Stimulated activated naive CD4-positive, alpha-beta T cell treated with Interleukin-2 at 50 U/mL for 16 hours (primary cell): Measurements from ENCODE around the gene IZUMO2.
A peak's percentile ranks its signal among the peaks of the same experiment; 100 is the strongest.
"Not testable (repeated sequence)": the region's sequence is repeated elsewhere in the genome, so short reads cannot be mapped to it uniquely, and the experiment has no call there.

Experiments
- DNase-seq: peaks from one replicate; lab custom pipeline; 2025; lab: John Stamatoyannopoulos, UW

IZUMO2 gene

GRCh38 chr19:50184196-50184595, 21.1 kb upstream of the IZUMO2 start:
- DNase-seq, result no peak

DNA sequence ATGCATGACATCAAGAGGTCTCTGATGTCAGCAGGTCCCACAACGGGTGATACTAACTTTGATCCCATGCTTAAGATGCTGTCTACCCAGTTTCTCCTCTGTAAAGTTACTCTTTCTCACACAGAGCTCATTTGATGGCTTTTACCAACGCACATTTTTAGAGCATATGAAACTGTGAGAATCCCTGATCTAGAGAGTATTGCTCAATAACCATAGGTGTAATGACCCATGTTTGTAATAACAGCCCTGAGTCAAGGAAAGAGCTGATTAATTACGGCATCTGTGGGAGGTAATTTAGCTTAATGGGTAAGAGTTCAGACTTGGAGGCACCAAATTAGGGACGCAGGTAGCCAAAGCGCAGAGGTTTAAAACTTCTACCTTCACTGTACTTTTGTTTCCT, 18.0 kb upstream of the IZUMO2 start:
- DNase-seq, result no peak

DNA sequence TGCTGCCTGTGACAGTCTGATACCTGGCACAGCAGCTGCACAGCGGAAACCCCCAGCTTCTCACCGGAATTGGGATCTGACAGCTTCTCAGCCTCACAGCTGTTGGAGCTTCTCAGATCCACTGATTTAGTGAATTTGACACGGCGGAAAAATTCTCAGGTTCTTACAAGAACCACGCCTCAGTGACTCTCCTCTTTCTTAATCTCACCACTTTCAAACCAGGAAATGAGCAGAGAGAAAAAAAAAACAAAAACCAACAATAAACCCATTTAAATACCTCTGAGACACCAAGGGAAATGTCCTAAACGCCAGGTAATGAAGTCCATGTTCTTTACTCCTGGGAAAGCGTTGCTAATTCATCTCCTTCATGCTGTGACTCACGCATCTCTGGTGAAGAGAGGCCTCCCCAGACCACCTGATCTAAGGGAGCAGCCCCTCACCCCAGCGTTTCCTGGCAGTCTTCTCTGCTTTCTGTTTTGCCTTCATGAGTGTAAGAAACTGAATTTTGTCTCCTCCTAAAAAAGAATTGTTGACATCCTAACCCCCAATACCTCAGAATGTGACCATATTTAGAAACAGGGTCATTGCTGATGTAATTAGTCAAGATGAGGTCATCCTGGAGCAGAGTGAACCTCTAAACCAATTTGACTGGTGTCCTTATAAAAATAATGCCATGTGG, 15.9 kb upstream of the IZUMO2 start:
- no peak for DNase-seq

GRCh38 chr19:50178320-50178719, 15.2 kb upstream of the IZUMO2 start:
- no peak for DNase-seq

DNA sequence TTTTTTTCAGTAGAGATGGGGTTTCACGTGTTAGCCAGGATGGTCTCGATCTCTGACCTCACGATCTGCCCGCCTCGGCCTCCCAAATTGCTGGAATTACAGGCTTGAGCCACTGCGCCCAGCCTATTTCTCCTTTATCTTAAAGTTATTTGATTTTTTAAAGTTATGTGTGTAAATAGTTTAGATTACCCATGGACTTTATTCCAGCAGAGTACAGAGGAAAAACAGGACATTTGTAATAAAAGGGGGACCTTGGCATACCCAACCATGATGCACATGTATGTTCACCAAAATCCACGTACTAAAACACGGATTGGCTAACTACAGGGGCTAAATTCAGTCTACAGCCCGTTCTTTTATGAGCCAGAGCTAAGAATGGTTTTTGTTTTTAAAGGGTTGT, 13.7 kb upstream of the IZUMO2 start:
- DNase-seq, result no peak

- no peak for DNase-seq
Measured at GRCh38 chr19:50175924-50176323, 12.8 kb upstream of the IZUMO2 start.

GRCh38 chr19:50174100-50174793, 11.2 kb upstream of the IZUMO2 start:
- DNase-seq, result no peak

DNA sequence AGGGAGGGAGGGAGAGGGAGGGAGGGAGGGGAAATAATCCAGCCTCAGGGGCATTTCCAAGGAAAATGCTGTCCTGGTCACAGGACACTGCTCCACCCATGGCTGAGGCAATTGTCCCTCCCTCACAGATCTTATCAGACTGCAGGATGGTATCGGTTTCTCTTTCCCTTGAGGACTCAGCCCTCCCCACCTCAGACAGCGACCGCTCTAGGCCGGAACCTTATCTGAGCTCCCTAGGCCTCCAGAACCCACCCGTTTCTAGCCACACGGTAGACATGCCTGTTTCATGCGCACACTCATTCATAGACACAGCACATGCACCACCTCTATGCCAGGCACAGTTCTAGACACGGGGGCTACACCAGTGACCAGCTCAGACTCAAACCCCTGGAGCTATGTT, 10.0 kb upstream of the IZUMO2 start:
- no peak for DNase-seq

DNA sequence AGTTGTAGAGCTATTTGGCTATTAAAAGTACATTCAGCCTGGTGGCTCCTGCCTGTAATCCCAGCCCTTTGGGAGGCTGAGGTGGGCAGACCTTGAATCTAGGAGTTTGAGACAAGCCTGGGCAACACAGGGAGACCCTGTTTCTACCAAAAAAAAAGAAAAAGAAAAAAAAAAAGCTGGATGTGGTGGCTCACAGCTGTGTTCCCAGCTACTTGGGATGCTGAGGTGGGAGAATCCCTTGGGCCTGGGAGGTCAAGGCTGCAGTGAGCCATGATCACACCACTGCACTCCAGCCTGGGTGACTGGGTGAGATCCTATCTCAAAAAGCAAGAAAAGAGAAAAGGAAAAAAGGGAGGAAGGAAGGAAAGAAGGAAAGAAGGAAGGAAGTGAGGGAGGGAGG, 9.6 kb upstream of the IZUMO2 start:
- no peak for DNase-seq

DNA sequence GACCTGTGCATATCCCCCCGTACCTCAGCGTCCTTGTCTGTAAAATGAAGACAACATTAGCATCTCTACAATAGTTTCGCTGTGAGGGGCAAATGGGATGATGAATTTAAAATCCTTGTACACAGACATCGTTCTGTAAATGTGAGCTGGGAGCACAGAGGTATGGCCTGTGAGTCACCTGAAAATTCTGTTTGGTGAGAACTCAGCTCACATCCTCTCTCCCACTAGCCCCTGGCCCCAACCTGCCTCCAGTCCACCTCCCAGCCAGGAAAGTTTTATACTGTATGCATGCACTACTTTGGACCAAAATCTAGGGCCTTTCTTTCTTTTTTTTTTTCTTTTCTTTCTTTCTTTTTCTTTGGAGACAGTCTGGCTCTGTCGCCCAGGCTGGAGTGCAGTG, 8.7 kb upstream of the IZUMO2 start:
- DNase-seq, result no peak

DNA sequence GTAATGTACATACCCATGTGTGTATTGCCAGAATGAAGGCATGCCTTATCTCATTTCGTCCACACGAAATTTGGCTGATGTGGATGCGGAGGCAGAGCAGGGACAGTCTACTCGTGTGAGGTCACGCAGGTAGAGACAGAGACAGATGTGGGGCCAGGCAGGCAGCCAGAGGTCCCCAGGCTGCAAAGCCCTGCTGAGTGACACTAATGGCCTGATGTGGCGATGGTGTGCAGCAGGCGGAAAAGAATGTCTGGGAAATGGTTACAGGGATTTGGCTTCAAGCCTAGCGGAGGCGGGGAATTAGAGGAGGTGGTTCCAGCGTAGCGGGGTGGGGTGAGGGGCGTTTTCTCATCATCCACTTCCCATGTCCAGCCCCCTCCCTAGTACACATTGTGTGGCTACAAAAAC, 4.2 kb upstream of the IZUMO2 start:
- DNase-seq, result no peak

- DNase-seq, result no peak
Measured at GRCh38 chr19:50159078-50159477, 4.0 kb downstream of the IZUMO2 start.

GRCh38 chr19:50158577-50158976, 4.5 kb downstream of the IZUMO2 start:
- no peak for DNase-seq

DNA sequence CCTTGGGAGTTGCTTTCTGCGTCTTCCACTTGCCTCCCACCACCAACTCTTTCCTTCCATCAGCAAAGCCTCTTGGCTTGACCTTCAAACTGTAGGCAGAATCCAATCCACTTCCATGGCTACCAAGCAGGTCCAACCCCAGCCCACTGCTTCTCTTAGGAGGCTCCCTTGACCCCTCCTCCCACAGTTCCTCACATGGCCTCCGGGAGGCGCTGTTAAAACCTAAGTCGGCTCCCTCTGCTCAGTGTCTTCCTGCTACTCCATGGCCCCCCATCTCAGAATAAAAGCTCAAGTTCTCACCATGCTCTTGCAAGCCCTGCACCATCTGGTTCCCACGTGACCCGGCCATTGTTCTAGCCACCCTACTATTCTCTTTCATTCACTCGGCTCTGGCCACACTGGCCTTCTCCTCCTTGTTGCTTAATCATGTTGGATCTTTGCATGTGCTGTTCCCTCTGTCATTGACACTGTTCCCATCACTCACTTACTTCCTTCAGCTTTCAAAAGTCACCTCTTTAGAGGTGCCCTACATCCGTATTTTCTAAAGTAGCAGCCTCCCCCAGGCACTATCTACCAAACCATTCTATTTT, 7.5 kb downstream of the IZUMO2 start:
- DNase-seq, result no peak

DNA sequence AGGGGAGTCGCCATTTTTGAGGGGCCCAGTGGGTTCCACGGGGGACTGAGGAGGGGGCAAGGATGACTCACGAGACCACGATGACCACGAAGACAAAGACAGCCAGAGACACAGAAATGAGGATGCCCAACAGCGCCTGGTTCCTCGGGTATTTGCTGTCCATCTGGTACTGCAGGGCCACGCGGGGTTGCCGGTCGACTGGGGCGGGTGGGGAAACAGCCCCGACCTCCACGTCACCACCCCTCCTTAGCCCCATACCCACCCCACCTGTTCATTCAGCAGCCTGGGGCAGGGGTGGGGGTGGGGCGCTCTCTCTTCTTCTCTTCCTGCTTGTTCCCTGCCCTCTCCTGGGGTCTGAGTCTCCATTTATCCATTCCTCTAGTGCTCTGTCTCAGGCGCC, 8.6 kb downstream of the IZUMO2 start:
- DNase-seq, result no peak

DNA sequence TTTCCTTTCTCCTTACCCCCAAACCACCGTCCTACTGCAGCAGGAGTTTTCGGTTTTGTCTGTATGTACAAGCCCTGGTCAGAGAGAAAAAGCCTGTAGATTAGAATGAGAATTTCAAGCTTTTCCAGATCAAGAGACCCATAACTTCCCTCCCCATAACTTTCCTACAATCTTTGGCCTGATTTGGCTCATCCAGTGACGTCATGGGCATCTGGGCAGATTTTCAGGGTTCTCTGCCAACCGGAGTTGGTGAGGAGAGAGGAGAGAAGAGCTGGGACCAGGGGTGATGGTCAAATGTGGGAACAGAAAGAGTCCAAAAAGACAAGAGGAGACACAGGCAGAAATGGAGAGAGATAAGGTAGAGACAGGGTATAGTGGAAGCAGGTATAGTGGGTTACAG, 10.5 kb downstream of the IZUMO2 start:
- DNase-seq, result no peak

DNA sequence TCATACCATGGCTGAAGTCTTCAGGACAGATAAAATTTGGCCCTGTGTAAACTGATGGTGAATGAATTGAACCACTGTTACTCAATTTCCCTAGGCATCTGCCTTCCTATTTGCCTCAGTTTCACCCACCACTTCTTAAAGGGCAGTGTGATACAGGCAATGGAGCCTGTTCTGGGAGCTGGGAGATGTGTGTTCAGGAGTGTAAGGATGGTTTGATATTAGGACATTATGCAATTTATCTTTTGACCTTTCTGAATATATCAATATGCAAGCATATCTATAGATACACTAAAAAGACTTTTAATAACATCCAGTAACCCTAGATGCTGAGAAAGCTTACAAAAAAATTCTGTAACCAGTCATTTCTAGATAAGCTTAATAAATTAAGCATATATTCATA, 14.6 kb downstream of the IZUMO2 start:
- no peak for DNase-seq

GRCh38 chr19:50147462-50148423, 15.3 kb downstream of the IZUMO2 start:
- DNase-seq, result peak; percentile 67

DNA sequence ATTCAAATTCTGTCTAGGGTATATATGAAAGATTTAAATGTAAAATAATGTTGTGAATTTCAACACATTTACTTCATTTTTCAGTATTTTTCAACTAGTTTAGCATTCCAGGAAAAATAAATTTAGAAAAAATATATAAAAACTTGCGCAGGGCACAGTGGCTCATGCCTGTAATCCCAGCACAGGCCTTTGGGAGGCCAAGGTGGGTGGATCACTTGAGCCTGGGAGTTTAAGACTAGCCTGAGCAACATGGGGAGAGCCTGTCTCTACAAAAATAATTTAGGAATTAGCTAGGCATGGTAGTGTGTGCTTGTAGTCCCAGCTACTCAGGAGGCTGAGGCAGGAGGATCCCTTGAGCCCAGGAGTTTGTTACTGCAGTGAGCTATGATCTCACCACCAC, 21.2 kb downstream of the IZUMO2 start:
- not testable (repeated sequence) for DNase-seq

DNA sequence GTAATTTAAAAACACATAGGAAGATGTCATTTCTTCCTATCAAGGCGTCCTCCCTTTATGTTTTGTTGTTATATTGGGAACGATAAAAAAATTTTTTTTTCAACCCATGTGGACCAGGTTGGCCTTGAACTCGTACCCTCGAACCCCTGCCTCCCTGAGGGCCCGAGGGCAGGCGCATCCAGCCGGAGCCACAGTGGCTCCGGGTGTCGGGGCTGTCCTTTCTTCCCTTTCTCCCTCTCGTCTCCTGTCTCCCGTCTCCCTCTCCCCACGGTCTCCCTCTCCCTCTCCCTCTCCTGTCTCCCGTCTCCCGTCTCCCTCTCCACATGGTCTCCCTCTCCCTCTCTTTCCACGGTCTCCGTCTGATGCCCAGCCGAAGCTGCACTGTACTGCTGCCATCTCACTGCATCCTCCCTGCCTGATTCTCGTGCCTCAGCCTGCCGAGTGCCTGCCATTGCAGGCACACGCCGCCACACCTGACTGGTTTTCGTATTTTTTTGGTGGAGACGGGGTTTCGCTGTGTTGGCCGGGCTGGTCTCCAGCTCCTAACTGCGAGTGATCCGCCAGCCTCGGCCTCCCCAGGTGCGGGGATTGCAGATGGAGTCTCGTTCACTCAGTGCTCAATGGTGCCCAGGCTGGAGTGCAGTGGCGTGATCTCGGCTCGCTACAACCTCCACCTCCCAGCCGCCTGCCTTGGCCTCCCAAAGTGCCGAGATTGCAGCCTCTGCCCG, 22.8 kb downstream of the IZUMO2 start:
- DNase-seq, result not testable (repeated sequence)

GRCh38 chr19:50136603-50137365, 26.3 kb downstream of the IZUMO2 start:
- DNase-seq, result not testable (repeated sequence)
